ENCODE measurements around the gene ARMC10. TPM values are rescaled to one million over a fixed set of nuclear protein-coding genes. Genes with fewer than 3 reads are reported as not detected.

Gene ARMC10
- total and polyA plus RNA-seq, 2 donors (not counting 3 experiments of a cell fraction or from before 2014, with no cell fraction given), result 16.6 to 39.2 TPM

- no peak overlapping the region for H3K9ac ChIP-seq (replicated peaks; ENCODE audit: extremely low read depth, insufficient read depth, low read length)
- no peaks in the 10 kb centered on the region for H3K27me3 ChIP-seq (ENCODE audit: control insufficient read depth in 2 of 2, insufficient read depth in 2 of 2, low read length in 2 of 2)
- ChIA-PET CTCF (no interaction called here), POLR2A (no interaction called here)
- TF ChIP-seq CTCF (IDR thresholded peaks at IDR 0.05; ENCODE audit: extremely low read depth in 1 of 2, insufficient read depth in 1 of 2, low read depth in 1 of 2, low read length in 2 of 2), result no peak
- TF ChIP-seq EZH2 (IDR thresholded peaks at IDR 0.05; ENCODE audit: borderline replicate concordance, low read depth, low read length, severe bottlenecking), result no peak
- no peak for TF ChIP-seq GATA2 (IDR thresholded peaks at IDR 0.05; ENCODE audit: insufficient read depth, insufficient read length, low read depth, low read length)
- TF ChIP-seq POLR2AphosphoS5 (IDR thresholded peaks at IDR 0.05; ENCODE audit: insufficient read depth, low read depth, low read length), result no peak
- no peak for TF ChIP-seq JUN (IDR thresholded peaks at IDR 0.05; ENCODE audit: borderline replicate concordance, insufficient read depth, insufficient read length, low read depth)
- no peak for TF ChIP-seq MAX (IDR thresholded peaks at IDR 0.05; ENCODE audit: insufficient read depth, insufficient read length)
- no peak for TF ChIP-seq FOS (IDR thresholded peaks at IDR 0.05; ENCODE audit: borderline replicate concordance, insufficient read depth, low read length)
- TF ChIP-seq POLR2A (IDR thresholded peaks at IDR 0.05; ENCODE audit: low read depth, low read length), result no peak
- TF ChIP-seq MYC (IDR thresholded peaks at IDR 0.05; ENCODE audit: low read depth, low read length), result no peak
- no peaks in the 10 kb centered on the region for H4K20me1 ChIP-seq (replicated peaks; ENCODE audit: control insufficient read depth, extremely low read depth, insufficient read depth, low read length)
- no peak overlapping the region for H3K4me3 ChIP-seq (replicated peaks in 1 of 3; ENCODE audit: insufficient read depth in 1 of 3, low read depth in 1 of 3, low read length in 3 of 3)
- no peak overlapping the region for H2AFZ ChIP-seq (ENCODE audit: low read depth, low read length)
- no peak overlapping the region for H3K27ac ChIP-seq (ENCODE audit: insufficient read depth, low read depth, low read length)
- intact Hi-C loops (cut with micrococcal nuclease) (no loop called here), dilution Hi-C loops (cut with MboI; ENCODE audit: extremely low pct_ligation_motif_present, low sequenced_read_pairs) (no loop called here)
- no peak for DNase-seq (ENCODE audit: low read depth, low spot score)
- no peaks in the 10 kb centered on the region for H3K4me1 ChIP-seq (ENCODE audit: control insufficient read depth, extremely low read depth, insufficient read depth, low read length)
- no peak overlapping the region for H3K4me2 ChIP-seq (ENCODE audit: insufficient read depth, low read length)
- no peaks in the 10 kb centered on the region for H3K9me1 ChIP-seq (replicated peaks; ENCODE audit: control insufficient read depth, extremely low read depth, insufficient read depth, low read length)
- no peaks in the 10 kb centered on the region for H3K9me3 ChIP-seq (replicated peaks; ENCODE audit: control insufficient read depth, insufficient read depth, low read length)
- H3K36me3 ChIP-seq (ENCODE audit: control insufficient read depth in 2 of 2, extremely low read depth in 1 of 2, insufficient read depth in 2 of 2, low read length in 2 of 2), result peaks cover 0 to 5% of the 10 kb centered on the region in 2 experiments
- no TSS peak for BruUV-seq (replicated peaks)
- H3K79me2 ChIP-seq (ENCODE audit: control insufficient read depth, insufficient read depth, low read length), result no peaks in the 10 kb centered on the region
- no peak for FAIRE-seq
Observed at GRCh38 chr7:103101543-103101942, 26.6 kb downstream of the ARMC10 start.

All from endothelial cell of umbilical vein (primary cell).